Tibial nerve (tissue), 3 donors: ENCODE data around the gene FKBP1A.

Experiments
- CTCF ChIP-seq, 5 experiments: fragments of 200-600 bp in 3 of 5; fragments of 450-650 bp in 2 of 5; sonication (generic) in 3 of 5; IDR thresholded peaks; one replicate each; pipeline ENCODE4 v1.5.1; 2016 to 2019; ENCODE audit warnings: antibody characterized with exemption in 5 of 5, mild to moderate bottlenecking in 3 of 5, moderate library complexity in 2 of 5
- POLR2A ChIP-seq, 2 donors: fragments of 450-650 bp; IDR thresholded peaks; one replicate each; pipeline ENCODE4 v1.6.1; 2017; ENCODE audit warnings: antibody characterized with exemption in 2 of 2, mild to moderate bottlenecking in 2 of 2, moderate library complexity in 2 of 2

GRCh38 chr20:1328680-1329330 lies 64.0 kb downstream of the FKBP1A start, which contains the start of gene SDCBP2:
- no peak for TF ChIP-seq CTCF (IDR thresholded peaks at IDR 0.05)
- no peak for TF ChIP-seq POLR2A (IDR thresholded peaks at IDR 0.05)
